GM12878 (cell line): ENCODE results near the gene LTBP3. TPM values are rescaled to one million over a fixed set of nuclear protein-coding genes. Genes with fewer than 3 reads are reported as not detected.

ENCODE experiments used
- ASH2L ChIP-seq: fragments of 300-600, 200-600 bp; sonication (generic); IDR thresholded peaks from 2 replicates; pipeline ENCODE4 v1.6.1; 2017; ENCODE audit warnings: low read depth, mild to moderate bottlenecking, borderline replicate concordance
- BRCA1 ChIP-seq: IDR thresholded peaks from 2 replicates; pipeline ENCODE4 v1.6.1; 2011; ENCODE audit warnings: low read depth, low read length, improper control_type of control experiment
- E2F4 ChIP-seq: IDR thresholded peaks from 2 replicates; pipeline ENCODE4 v1.6.1; 2012; ENCODE audit warnings: low read depth, low read length, improper control_type of control experiment
- EGR1 ChIP-seq, 2 experiments: IDR thresholded peaks; 1 replicate in 1 of 2; 2 replicates in 1 of 2; pipeline ENCODE4 v1.6.1; 2011 to 2012; ENCODE audit warnings: low read depth in 2 of 2, low read length in 2 of 2, borderline replicate concordance in 1 of 2, mild to moderate bottlenecking in 1 of 2, moderate library complexity in 1 of 2
- HDAC6 ChIP-seq: fragments of 200-600 bp; sonication (generic); IDR thresholded peaks from one replicate; pipeline ENCODE4 v1.8.0; 2017; ENCODE audit warnings: antibody characterized with exemption; ENCODE audit not compliant: unreplicated experiment
- KLF5 ChIP-seq: fragments of 450-650 bp; IDR thresholded peaks from 2 replicates; pipeline ENCODE4 v1.6.1; 2014; ENCODE audit warnings: mild to moderate bottlenecking; ENCODE audit not compliant: partially characterized antibody
- MYC ChIP-seq: IDR thresholded peaks from 2 replicates; pipeline ENCODE4 v1.6.1; 2011; ENCODE audit warnings: mild to moderate bottlenecking, low read length, moderate library complexity, inconsistent platforms; ENCODE audit not compliant: insufficient read depth, insufficient replicate concordance, insufficient read length, severe bottlenecking
- NR2F1 ChIP-seq: fragments of 450-650 bp; conservative IDR thresholded peaks from 2 replicates; pipeline ENCODE4 v1.6.1; 2017; ENCODE audit warnings: mild to moderate bottlenecking
- NRF1 ChIP-seq: conservative IDR thresholded peaks from 2 replicates; pipeline ENCODE4 v1.6.1; 2011; ENCODE audit warnings: mild to moderate bottlenecking, low read depth, low read length, improper control_type of control experiment
- PAX8 ChIP-seq: fragments of 450-650 bp; IDR thresholded peaks from 2 replicates; pipeline ENCODE4 v1.6.1; 2017; ENCODE audit warnings: mild to moderate bottlenecking, moderate library complexity
- POLR2A ChIP-seq: IDR thresholded peaks from 2 replicates; pipeline ENCODE4 v1.6.1; 2011; ENCODE audit warnings: low read depth, mild to moderate bottlenecking, low read length
- POLR2AphosphoS2 ChIP-seq: IDR thresholded peaks from 2 replicates; pipeline ENCODE4 v1.6.1; 2011; ENCODE audit warnings: low read depth, mild to moderate bottlenecking, low read length, improper control_type of control experiment, moderate library complexity
- REST ChIP-seq: IDR thresholded peaks from 2 replicates; pipeline ENCODE4 v1.6.1; 2012; ENCODE audit warnings: mild to moderate bottlenecking, low read depth, low read length
- SMAD1 ChIP-seq: fragments of 450-650 bp; IDR thresholded peaks from 2 replicates; pipeline ENCODE4 v1.6.1; 2018; ENCODE audit warnings: mild to moderate bottlenecking, low read depth; ENCODE audit not compliant: partially characterized antibody
- TARDBP ChIP-seq: IDR thresholded peaks from 2 replicates; pipeline ENCODE4 v1.6.1; 2016; ENCODE audit warnings: borderline replicate concordance
- ZBTB4 ChIP-seq: fragments of 450-650 bp; formaldehyde crosslinking; IDR thresholded peaks from 2 replicates; pipeline ENCODE4 v1.4.0; 2022; ENCODE audit warnings: mild to moderate bottlenecking, moderate library complexity
- ZNF384 ChIP-seq: IDR thresholded peaks from 2 replicates; pipeline ENCODE4 v1.6.1; 2012; ENCODE audit warnings: low read depth, mild to moderate bottlenecking, low read length, improper control_type of control experiment, borderline replicate concordance
- ZNF687 ChIP-seq: fragments of 450-650 bp; IDR thresholded peaks from 2 replicates; pipeline ENCODE4 v1.6.1; 2017; ENCODE audit warnings: mild to moderate bottlenecking, moderate library complexity
- polyA plus RNA-seq, 11 experiments: library from polyadenylated mRNA; depleted of rRNA in 4 of 11; unstranded in 6 of 11; stranded (reverse) in 5 of 11; fragments of >200 nt; fragmentation: Nextera tagmentation in 4 of 11; fragmentation: Illumina TruSeq in 1 of 11; extraction: Ambion mirVana in 4 of 11; extraction: Trizol in 1 of 11; gene quantifications; 1 replicate in 1 of 11; 2 replicates in 10 of 11; pipeline versions ENCODE4 v1.2.1 to v1.2.3, GENCODE V29; 2011 to 2016; ENCODE audit warnings: inconsistent platforms in 2 of 11, missing spikeins in 2 of 11, low read depth in 1 of 11
- total RNA-seq, 4 experiments: library from RNA; depleted of rRNA in 3 of 4; stranded (reverse); fragments of >200 nt in 3 of 4; fragmentation: Illumina TruSeq in 1 of 4; extraction: Trizol in 1 of 4; gene quantifications; 2 replicates each; pipeline versions ENCODE4 v1.2.1 to v1.2.3, GENCODE V29; 2013 to 2021

LTBP3 gene
- total and polyA plus RNA-seq, 10 of the 15 experiments (the other 5 are each of a cell fraction or from before 2014, with no cell fraction given): 2.2 to 12.2 (median 6.2) TPM; not detected in 2

GRCh38 chr11:65574109-65574810 lies 16.1 kb upstream of the LTBP3 start (continued):
- peak; percentile 67; the same call in 1 of the 2 replicates for TF ChIP-seq TARDBP
- no peak for TF ChIP-seq ASH2L
- peak; percentile 89 for TF ChIP-seq NR2F1
- no peak for TF ChIP-seq ZBTB4
- peak in 1 of 2 experiments; percentile 88; a peak in 2 of 3 replicates for TF ChIP-seq EGR1 (IDR thresholded peaks at IDR 0.05; ENCODE audit: borderline replicate concordance in 1 of 2, low read depth in 2 of 2, low read length in 2 of 2)
- TF ChIP-seq POLR2A: peak; percentile 62
- TF ChIP-seq ZNF384: no peak
- TF ChIP-seq MYC: no peak
- no peak for TF ChIP-seq POLR2AphosphoS2
- no peak for TF ChIP-seq REST
- TF ChIP-seq E2F4: no peak
- peak; percentile 35 for TF ChIP-seq ZNF687
- TF ChIP-seq BRCA1: no peak
- TF ChIP-seq PAX8: no peak
- no peak for TF ChIP-seq SMAD1
- no peak for TF ChIP-seq NRF1
- TF ChIP-seq KLF5: peak; percentile 27
- no peak for TF ChIP-seq HDAC6
